Measurements from ENCODE around the gene SMPD3.

DNA sequence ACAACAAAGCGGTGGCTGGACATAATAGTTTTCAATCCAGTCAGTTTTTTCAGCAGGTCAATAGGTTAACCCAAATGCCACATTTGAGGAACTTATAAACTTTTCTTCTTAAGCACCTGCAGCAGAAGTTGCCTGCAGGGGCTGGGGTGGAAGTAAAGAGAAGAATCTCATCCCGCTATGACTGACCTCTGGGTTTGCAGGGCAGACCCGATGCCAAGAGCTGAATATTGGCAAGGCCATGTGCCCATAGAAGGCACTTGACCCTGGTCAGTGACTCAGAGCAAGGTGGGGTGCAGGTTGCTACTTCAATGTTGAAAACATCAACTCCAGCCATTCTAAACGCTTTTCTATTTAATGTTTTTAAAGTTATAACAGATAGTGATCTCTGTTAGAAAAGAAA, 17.9 kb upstream of the SMPD3 start:
- TF ChIP-seq, protein P1, sequence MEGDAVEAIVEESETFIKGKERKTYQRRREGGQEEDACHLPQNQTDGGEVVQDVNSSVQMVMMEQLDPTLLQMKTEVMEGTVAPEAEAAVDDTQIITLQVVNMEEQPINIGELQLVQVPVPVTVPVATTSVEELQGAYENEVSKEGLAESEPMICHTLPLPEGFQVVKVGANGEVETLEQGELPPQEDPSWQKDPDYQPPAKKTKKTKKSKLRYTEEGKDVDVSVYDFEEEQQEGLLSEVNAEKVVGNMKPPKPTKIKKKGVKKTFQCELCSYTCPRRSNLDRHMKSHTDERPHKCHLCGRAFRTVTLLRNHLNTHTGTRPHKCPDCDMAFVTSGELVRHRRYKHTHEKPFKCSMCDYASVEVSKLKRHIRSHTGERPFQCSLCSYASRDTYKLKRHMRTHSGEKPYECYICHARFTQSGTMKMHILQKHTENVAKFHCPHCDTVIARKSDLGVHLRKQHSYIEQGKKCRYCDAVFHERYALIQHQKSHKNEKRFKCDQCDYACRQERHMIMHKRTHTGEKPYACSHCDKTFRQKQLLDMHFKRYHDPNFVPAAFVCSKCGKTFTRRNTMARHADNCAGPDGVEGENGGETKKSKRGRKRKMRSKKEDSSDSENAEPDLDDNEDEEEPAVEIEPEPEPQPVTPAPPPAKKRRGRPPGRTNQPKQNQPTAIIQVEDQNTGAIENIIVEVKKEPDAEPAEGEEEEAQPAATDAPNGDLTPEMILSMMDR (IDR thresholded peaks at IDR 0.05) = no peak
- no peak for TF ChIP-seq TCF7 (CRISPR knock-in tag; IDR thresholded peaks at IDR 0.05; ENCODE audit: low read depth)
- TF ChIP-seq ZNF121 (CRISPR knock-in tag; IDR thresholded peaks at IDR 0.05) = no peak
- no peak for TF ChIP-seq NFYB (CRISPR knock-in tag; conservative IDR thresholded peaks at IDR 0.05; ENCODE audit: low read depth)
- no peak for TF ChIP-seq E2F1 (CRISPR knock-in tag; IDR thresholded peaks at IDR 0.05)
- TF ChIP-seq NR3C1 (CRISPR knock-in tag; conservative IDR thresholded peaks at IDR 0.05; ENCODE audit: low read depth) = no peak
- TF ChIP-seq MXD4 (CRISPR knock-in tag; IDR thresholded peaks at IDR 0.05; ENCODE audit: borderline replicate concordance) = no peak
- TF ChIP-seq NFE2L1 (CRISPR knock-in tag; IDR thresholded peaks at IDR 0.05) = no peak
- TF ChIP-seq CREB1 (CRISPR knock-in tag; IDR thresholded peaks at IDR 0.05) = no peak

Measured in WTC11 (cell line).